SK-N-SH (cell line): ENCODE results near the gene PPP3CA. TPM values are rescaled to one million over a fixed set of nuclear protein-coding genes. Genes with fewer than 3 reads are reported as not detected.

ENCODE experiments used
- CTCF ChIA-PET: fragments of 300-600, 350-600 bp; formaldehyde crosslinking; extraction: SDS; loops from one replicate; lab custom pipeline; 2021; lab: Yijun Ruan, JAX
- POLR2A ChIA-PET: fragments of 350-600 bp; sonication (Branson Sonifier 250); formaldehyde crosslinking; extraction: SDS; loops from one replicate; lab custom pipeline; 2020; ENCODE audit warnings: antibody characterized with exemption, inconsistent platforms; lab: Yijun Ruan, JAX
- DNase-seq: peaks from one replicate; pipeline ENCODE4 v3.0.0; 2012
- H2AFZ ChIP-seq: fragments of 200-600 bp; sonication (generic); 2 replicates; pipeline ENCODE4 v1.8.1; 2016; ENCODE audit warnings: antibody characterized with exemption, mild to moderate bottlenecking, low read depth
- H3F3A ChIP-seq: fragments of 200-600 bp; sonication (generic); replicated peaks from 2 replicates; pipeline ENCODE3; 2016; ENCODE audit warnings: antibody characterized with exemption, mild to moderate bottlenecking; ENCODE audit not compliant: insufficient read depth
- H3K27ac ChIP-seq, 2 experiments: fragments of 200-500 bp in 1 of 2; fragments of 200-600 bp in 1 of 2; sonication (Bioruptor generic) in 1 of 2; sonication (generic), shearing (Covaris generic) in 1 of 2; 2 replicates each; pipeline versions ENCODE4 v1.5.1 to v1.6.1; 2014 to 2016; ENCODE audit warnings: low read depth in 2 of 2, inconsistent platforms in 1 of 2, low read length in 1 of 2, mild to moderate bottlenecking in 1 of 2, mixed read lengths in 1 of 2
- H3K27me3 ChIP-seq: fragments of 200-600 bp; sonication (generic), shearing (Covaris generic); 2 replicates; pipeline ENCODE4 v1.6.1; 2016; ENCODE audit warnings: mixed run types; ENCODE audit not compliant: insufficient read depth
- H3K36me3 ChIP-seq, 2 experiments: fragments of 200-500 bp in 1 of 2; fragments of 200-600 bp in 1 of 2; sonication (Bioruptor generic) in 1 of 2; sonication (generic) in 1 of 2; replicated peaks in 1 of 2; 2 replicates each; pipeline versions ENCODE3 to v1.5.1; 2014 to 2016; ENCODE audit warnings: low read length in 1 of 2, mild to moderate bottlenecking in 1 of 2; ENCODE audit not compliant: insufficient read depth in 2 of 2, control insufficient read depth in 1 of 2
- H3K4me1 ChIP-seq, 2 experiments: fragments of 200-500 bp in 1 of 2; fragments of 200-600 bp in 1 of 2; sonication (Bioruptor generic) in 1 of 2; sonication (generic), shearing (Covaris generic) in 1 of 2; 2 replicates each; pipeline versions ENCODE4 v1.5.1 to v1.6.1; 2014 to 2016; ENCODE audit warnings: low read depth in 1 of 2, low read length in 1 of 2, mixed run types in 1 of 2; ENCODE audit not compliant: insufficient read depth in 2 of 2, control insufficient read depth in 1 of 2
- H3K4me2 ChIP-seq: fragments of 200-600 bp; sonication (generic), shearing (Covaris generic); 2 replicates; pipeline ENCODE4 v1.6.1; 2017; ENCODE audit warnings: mixed run types
- H3K4me3 ChIP-seq, 2 experiments: fragments of 200-500 bp in 1 of 2; fragments of 200-600 bp in 1 of 2; sonication (Bioruptor generic) in 1 of 2; sonication (generic), shearing (Covaris generic) in 1 of 2; 2 replicates each; pipeline versions ENCODE4 v1.5.1 to v1.8.1; 2014 to 2016; ENCODE audit warnings: low read depth in 2 of 2, inconsistent platforms in 1 of 2, low read length in 1 of 2, mild to moderate bottlenecking in 1 of 2, mixed read lengths in 1 of 2, moderate library complexity in 1 of 2
- H3K79me2 ChIP-seq: fragments of 200-600 bp; sonication (generic); 2 replicates; pipeline ENCODE4 v1.8.1; 2017; ENCODE audit warnings: mild to moderate bottlenecking; ENCODE audit not compliant: insufficient read depth
- H3K9ac ChIP-seq: fragments of 200-600 bp; sonication (generic); 2 replicates; pipeline ENCODE4 v1.6.1; 2017; ENCODE audit warnings: mixed run types
- H3K9me2 ChIP-seq: fragments of 200-600 bp; sonication (generic); 2 replicates; pipeline ENCODE4 v1.6.1; 2017; ENCODE audit warnings: mixed run types
- H3K9me3 ChIP-seq: fragments of 200-600 bp; sonication (generic); 2 replicates; pipeline ENCODE4 v1.6.1; 2017; ENCODE audit warnings: mixed run types, mild to moderate bottlenecking, moderate library complexity
- H4K20me1 ChIP-seq: fragments of 200-600 bp; sonication (generic); 2 replicates; pipeline ENCODE4 v1.6.1; 2017; ENCODE audit warnings: mild to moderate bottlenecking, mixed run types; ENCODE audit not compliant: insufficient read depth
- CHD2 ChIP-seq: fragments of 150-350 bp; IDR thresholded peaks from 2 replicates; pipeline ENCODE4 v1.6.1; 2018; ENCODE audit warnings: low read length; ENCODE audit not compliant: partially characterized antibody
- ELF1 ChIP-seq: IDR thresholded peaks from 2 replicates; pipeline ENCODE4 v1.4.0; 2012
- EP300 ChIP-seq, 2 experiments: IDR thresholded peaks; 2 replicates each; pipeline versions ENCODE4 v1.4.0 to v1.6.1; 2012; ENCODE audit warnings: borderline replicate concordance in 1 of 2, low read depth in 1 of 2, low read length in 1 of 2
- EZH2phosphoT487 ChIP-seq: fragments of 200-600 bp; sonication (generic); IDR thresholded peaks from 2 replicates; pipeline ENCODE4 v1.6.1; 2017; ENCODE audit warnings: low read depth, mixed run types, mild to moderate bottlenecking, antibody characterized with exemption, moderate library complexity, borderline replicate concordance
- FOSL2 ChIP-seq: IDR thresholded peaks from 2 replicates; pipeline ENCODE4 v1.4.0; 2012; ENCODE audit warnings: low read depth, mild to moderate bottlenecking, moderate library complexity, borderline replicate concordance
- FOXM1 ChIP-seq: IDR thresholded peaks from 2 replicates; pipeline ENCODE4 v1.4.0; 2012; ENCODE audit warnings: low read depth, mild to moderate bottlenecking
- GABPA ChIP-seq: IDR thresholded peaks from 2 replicates; pipeline ENCODE4 v1.4.0; 2012; ENCODE audit warnings: low read depth, mild to moderate bottlenecking
- MEF2A ChIP-seq: IDR thresholded peaks from 2 replicates; pipeline ENCODE4 v1.4.0; 2012; ENCODE audit warnings: low read depth, borderline replicate concordance
- NRF1 ChIP-seq: IDR thresholded peaks from 2 replicates; pipeline ENCODE4 v1.6.1; 2012; ENCODE audit warnings: low read depth, mild to moderate bottlenecking, low read length
- POLR2AphosphoS5 ChIP-seq: IDR thresholded peaks from 2 replicates; pipeline ENCODE4 v1.6.1; 2012; ENCODE audit warnings: low read depth, low read length
- RFX5 ChIP-seq: IDR thresholded peaks from 2 replicates; pipeline ENCODE4 v1.6.1; 2012; ENCODE audit warnings: mild to moderate bottlenecking, improper control_type of control experiment, low read length
- SMC3 ChIP-seq: IDR thresholded peaks from 2 replicates; pipeline ENCODE4 v1.6.1; 2012; ENCODE audit warnings: low read depth, low read length, improper control_type of control experiment
- TAF1 ChIP-seq: IDR thresholded peaks from 2 replicates; pipeline ENCODE4 v1.6.1; 2012; ENCODE audit warnings: low read depth, mild to moderate bottlenecking, low read length, moderate library complexity, borderline replicate concordance
- TCF12 ChIP-seq: IDR thresholded peaks from 2 replicates; pipeline ENCODE4 v1.4.0; 2012
- YY1 ChIP-seq: IDR thresholded peaks from 2 replicates; pipeline ENCODE4 v1.4.0; 2012; ENCODE audit warnings: low read depth, mild to moderate bottlenecking
- WGBS: methylation state at CpG from one replicate; pipeline ENCODE4 v1.1.6; 2017; ENCODE audit warnings: low lambda C conversion rate; 5-methylcytosine and 5-hydroxymethylcytosine counted together
- polyA plus RNA-seq, 3 experiments: library from polyadenylated mRNA; depleted of rRNA; stranded (reverse); fragments of >200 nt; gene quantifications; 2 replicates each; pipeline ENCODE4 v1.2.3, GENCODE V29; 2012
- TF ChIP-seq, protein P1 (sequence below): fragments of 150-350 bp; IDR thresholded peaks from 2 replicates; pipeline ENCODE4 v1.6.1; 2017; ENCODE audit warnings: antibody characterized with exemption, low read length, low read depth, borderline replicate concordance
- TF ChIP-seq, protein P2 (sequence below): IDR thresholded peaks from 2 replicates; pipeline ENCODE4 v1.4.0; 2012; ENCODE audit warnings: low read depth
- TF ChIP-seq, protein P3 (sequence below): IDR thresholded peaks from 2 replicates; pipeline ENCODE4; 2012
- TF ChIP-seq, protein P4 (sequence below): IDR thresholded peaks from 2 replicates; pipeline ENCODE4 v1.4.0; 2012; ENCODE audit warnings: low read depth, borderline replicate concordance
- TF ChIP-seq, protein P5 (sequence below): IDR thresholded peaks from 2 replicates; pipeline ENCODE4 v1.4.0; 2012; ENCODE audit warnings: low read depth, borderline replicate concordance

PPP3CA gene
- polyA plus RNA-seq, 1 of the 3 experiments (the other 2 are of a cell fraction), result 10.7 TPM

DNA sequence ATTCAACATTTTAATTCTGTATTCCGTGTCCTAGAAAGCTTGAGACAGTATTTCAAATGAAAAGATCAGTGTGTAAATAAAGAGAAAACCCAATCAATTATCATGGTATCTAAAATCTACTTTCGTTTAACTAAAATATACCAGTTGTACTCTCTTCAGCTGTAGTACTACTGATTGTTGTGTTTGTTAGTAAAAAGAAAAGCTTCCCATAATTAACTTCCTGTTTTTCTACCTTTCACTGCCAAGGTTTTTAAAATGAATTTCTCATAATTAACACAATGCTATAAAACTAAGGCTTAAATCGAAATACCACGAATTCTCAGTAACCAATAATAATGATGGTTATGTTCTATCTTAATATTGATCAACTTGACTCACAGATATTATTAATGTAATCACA is 37.4 kb downstream of the PPP3CA start:
- Histone ChIP-seq H3K9me3 (no peaks in the 10 kb centered on the region), H3K4me3 (no peak overlapping the region), H3K4me1 (peaks cover 2 to 14% of the 10 kb centered on the region in 2 experiments), H3F3A (peaks cover under 1% of the 10 kb centered on the region), H3K4me2 (no peak overlapping the region), H2AFZ (no peak overlapping the region), H3K27ac (no peak overlapping the region), H3K36me3 (no peaks in the 10 kb centered on the region), H3K9me2 (no peaks in the 10 kb centered on the region), H3K27me3 (no peaks in the 10 kb centered on the region), H3K79me2 (peaks cover 70% of the 10 kb centered on the region), H4K20me1 (peaks cover 9% of the 10 kb centered on the region; the same call in 1 of the 2 replicates), H3K9ac (no peak overlapping the region)
- CTCF ChIA-PET, result no interaction called here
- TF ChIP-seq ELF1, result no peak
- TF ChIP-seq NRF1, result no peak
- TF ChIP-seq TCF12, result no peak
- no peak for TF ChIP-seq CHD2
- no peak for TF ChIP-seq FOXM1
- TF ChIP-seq POLR2AphosphoS5, result no peak
- TF ChIP-seq EP300 (IDR thresholded peaks at IDR 0.05; ENCODE audit: borderline replicate concordance in 1 of 2, low read depth in 1 of 2, low read length in 1 of 2), result no peak
- TF ChIP-seq, protein P1, sequence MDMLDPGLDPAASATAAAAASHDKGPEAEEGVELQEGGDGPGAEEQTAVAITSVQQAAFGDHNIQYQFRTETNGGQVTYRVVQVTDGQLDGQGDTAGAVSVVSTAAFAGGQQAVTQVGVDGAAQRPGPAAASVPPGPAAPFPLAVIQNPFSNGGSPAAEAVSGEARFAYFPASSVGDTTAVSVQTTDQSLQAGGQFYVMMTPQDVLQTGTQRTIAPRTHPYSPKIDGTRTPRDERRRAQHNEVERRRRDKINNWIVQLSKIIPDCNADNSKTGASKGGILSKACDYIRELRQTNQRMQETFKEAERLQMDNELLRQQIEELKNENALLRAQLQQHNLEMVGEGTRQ, result no peak
- TF ChIP-seq, protein P2, sequence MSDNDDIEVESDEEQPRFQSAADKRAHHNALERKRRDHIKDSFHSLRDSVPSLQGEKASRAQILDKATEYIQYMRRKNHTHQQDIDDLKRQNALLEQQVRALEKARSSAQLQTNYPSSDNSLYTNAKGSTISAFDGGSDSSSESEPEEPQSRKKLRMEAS, result no peak
- no peak for TF ChIP-seq RFX5
- TF ChIP-seq EZH2phosphoT487, result no peak
- TF ChIP-seq, protein P3, sequence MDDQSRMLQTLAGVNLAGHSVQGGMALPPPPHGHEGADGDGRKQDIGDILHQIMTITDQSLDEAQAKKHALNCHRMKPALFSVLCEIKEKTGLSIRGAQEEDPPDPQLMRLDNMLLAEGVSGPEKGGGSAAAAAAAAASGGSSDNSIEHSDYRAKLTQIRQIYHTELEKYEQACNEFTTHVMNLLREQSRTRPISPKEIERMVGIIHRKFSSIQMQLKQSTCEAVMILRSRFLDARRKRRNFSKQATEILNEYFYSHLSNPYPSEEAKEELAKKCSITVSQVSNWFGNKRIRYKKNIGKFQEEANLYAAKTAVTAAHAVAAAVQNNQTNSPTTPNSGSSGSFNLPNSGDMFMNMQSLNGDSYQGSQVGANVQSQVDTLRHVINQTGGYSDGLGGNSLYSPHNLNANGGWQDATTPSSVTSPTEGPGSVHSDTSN, result no peak
- TF ChIP-seq, protein P4, sequence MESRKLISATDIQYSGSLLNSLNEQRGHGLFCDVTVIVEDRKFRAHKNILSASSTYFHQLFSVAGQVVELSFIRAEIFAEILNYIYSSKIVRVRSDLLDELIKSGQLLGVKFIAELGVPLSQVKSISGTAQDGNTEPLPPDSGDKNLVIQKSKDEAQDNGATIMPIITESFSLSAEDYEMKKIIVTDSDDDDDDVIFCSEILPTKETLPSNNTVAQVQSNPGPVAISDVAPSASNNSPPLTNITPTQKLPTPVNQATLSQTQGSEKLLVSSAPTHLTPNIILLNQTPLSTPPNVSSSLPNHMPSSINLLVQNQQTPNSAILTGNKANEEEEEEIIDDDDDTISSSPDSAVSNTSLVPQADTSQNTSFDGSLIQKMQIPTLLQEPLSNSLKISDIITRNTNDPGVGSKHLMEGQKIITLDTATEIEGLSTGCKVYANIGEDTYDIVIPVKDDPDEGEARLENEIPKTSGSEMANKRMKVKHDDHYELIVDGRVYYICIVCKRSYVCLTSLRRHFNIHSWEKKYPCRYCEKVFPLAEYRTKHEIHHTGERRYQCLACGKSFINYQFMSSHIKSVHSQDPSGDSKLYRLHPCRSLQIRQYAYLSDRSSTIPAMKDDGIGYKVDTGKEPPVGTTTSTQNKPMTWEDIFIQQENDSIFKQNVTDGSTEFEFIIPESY, result no peak
- TF ChIP-seq FOSL2, result no peak
- no peak for TF ChIP-seq YY1
- TF ChIP-seq, protein P5, sequence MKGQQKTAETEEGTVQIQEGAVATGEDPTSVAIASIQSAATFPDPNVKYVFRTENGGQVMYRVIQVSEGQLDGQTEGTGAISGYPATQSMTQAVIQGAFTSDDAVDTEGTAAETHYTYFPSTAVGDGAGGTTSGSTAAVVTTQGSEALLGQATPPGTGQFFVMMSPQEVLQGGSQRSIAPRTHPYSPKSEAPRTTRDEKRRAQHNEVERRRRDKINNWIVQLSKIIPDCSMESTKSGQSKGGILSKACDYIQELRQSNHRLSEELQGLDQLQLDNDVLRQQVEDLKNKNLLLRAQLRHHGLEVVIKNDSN, result no peak
- TF ChIP-seq TAF1, result no peak
- no peak for TF ChIP-seq GABPA
- TF ChIP-seq SMC3, result no peak
- TF ChIP-seq MEF2A, result no peak
- 96% methylated on average over 4 of the region's 4 CpGs for WGBS
- no peak for DNase-seq
- POLR2A ChIA-PET, result no interaction called here
